Hepatocyte (in vitro differentiated cells): Measurements from ENCODE around the gene G6PC1. TPM values are rescaled to one million over a fixed set of nuclear protein-coding genes. Genes with fewer than 3 reads are reported as not detected.
A peak's percentile ranks its signal among the peaks of the same experiment; 100 is the strongest.

Experiments
- DNase-seq: peaks from one replicate; pipeline ENCODE4 v3.0.0-alpha.2; 2016; ENCODE audit warnings: low spot score
- H2AFZ ChIP-seq: fragments of 200-600 bp; sonication (generic); 2 replicates; pipeline ENCODE4 v1.6.0; 2016; ENCODE audit warnings: antibody characterized with exemption, mild to moderate bottlenecking
- H3K27ac ChIP-seq: fragments of 200-600 bp; sonication (generic); 2 replicates; pipeline ENCODE4 v1.5.1; 2016; ENCODE audit warnings: mild to moderate bottlenecking
- H3K27me3 ChIP-seq: fragments of 200-600 bp; sonication (generic); 2 replicates; pipeline ENCODE4 v1.6.1; 2016
- H3K36me3 ChIP-seq: fragments of 200-600 bp; sonication (generic); replicated peaks from 2 replicates; pipeline ENCODE4 v1.5.1; 2016; ENCODE audit warnings: low read depth; ENCODE audit not compliant: insufficient read depth
- H3K4me1 ChIP-seq: fragments of 200-600 bp; sonication (generic); 2 replicates; pipeline ENCODE4 v1.5.1; 2016; ENCODE audit warnings: mild to moderate bottlenecking, moderate library complexity; ENCODE audit not compliant: insufficient read depth
- H3K4me2 ChIP-seq: fragments of 200-600 bp; sonication (generic); 2 replicates; pipeline ENCODE4 v1.6.0; 2016
- H3K4me3 ChIP-seq: fragments of 200-600 bp; sonication (generic); 2 replicates; pipeline ENCODE4 v1.5.1; 2016; ENCODE audit warnings: mild to moderate bottlenecking
- H3K79me2 ChIP-seq: fragments of 200-600 bp; sonication (generic); 2 replicates; pipeline ENCODE4 v1.6.0; 2017; ENCODE audit warnings: mild to moderate bottlenecking
- H3K9me2 ChIP-seq: fragments of 200-600 bp; sonication (generic); replicated peaks from 2 replicates; pipeline ENCODE4 v1.6.0; 2017; ENCODE audit warnings: mild to moderate bottlenecking; ENCODE audit not compliant: insufficient read depth
- H3K9me3 ChIP-seq: fragments of 200-600 bp; sonication (generic); 2 replicates; pipeline ENCODE4 v1.5.1; 2016; ENCODE audit warnings: low read depth, mild to moderate bottlenecking
- H4K20me1 ChIP-seq: fragments of 200-600 bp; sonication (generic); 2 replicates; pipeline ENCODE4 v1.6.0; 2016; ENCODE audit warnings: mild to moderate bottlenecking; ENCODE audit not compliant: insufficient read depth, poor library complexity, severe bottlenecking
- CTCF ChIP-seq: fragments of 200-600 bp; sonication (generic); IDR thresholded peaks from 2 replicates; pipeline ENCODE4 v1.5.1; 2016; ENCODE audit warnings: antibody characterized with exemption, mild to moderate bottlenecking; ENCODE audit not compliant: poor library complexity
- EZH2 ChIP-seq: fragments of 200-600 bp; sonication (generic); IDR thresholded peaks from 2 replicates; pipeline ENCODE4 v1.6.1; 2016; ENCODE audit warnings: antibody characterized with exemption, mild to moderate bottlenecking, borderline replicate concordance
- EZH2phosphoT487 ChIP-seq: fragments of 200-600 bp; sonication (generic); IDR thresholded peaks from one replicate; pipeline ENCODE4 v1.6.1; 2018; ENCODE audit warnings: antibody characterized with exemption, mild to moderate bottlenecking, low read depth, moderate library complexity; ENCODE audit not compliant: unreplicated experiment, severe bottlenecking
- WGBS: methylation state at CpG from one replicate; pipeline ENCODE4 v1.1.6; 2016; ENCODE audit warnings: low lambda C conversion rate; ENCODE audit errors: missing lambda C conversion rate; 5-methylcytosine and 5-hydroxymethylcytosine counted together
- polyA plus RNA-seq: library from polyadenylated mRNA; unstranded; fragments of >200 nt; fragmentation: Nextera tagmentation; extraction: Ambion mirVana; gene quantifications from 2 replicates; pipeline ENCODE4 v1.2.1, GENCODE V29; 2016
- total RNA-seq: library from RNA; depleted of rRNA; stranded (reverse); fragments of >200 nt; gene quantifications from 2 replicates; pipeline ENCODE4 v1.2.3, GENCODE V29; 2014

Gene G6PC1
- total and polyA plus RNA-seq, 2 experiments from 2014 or later, result 18.2 to 24.2 TPM

DNA sequence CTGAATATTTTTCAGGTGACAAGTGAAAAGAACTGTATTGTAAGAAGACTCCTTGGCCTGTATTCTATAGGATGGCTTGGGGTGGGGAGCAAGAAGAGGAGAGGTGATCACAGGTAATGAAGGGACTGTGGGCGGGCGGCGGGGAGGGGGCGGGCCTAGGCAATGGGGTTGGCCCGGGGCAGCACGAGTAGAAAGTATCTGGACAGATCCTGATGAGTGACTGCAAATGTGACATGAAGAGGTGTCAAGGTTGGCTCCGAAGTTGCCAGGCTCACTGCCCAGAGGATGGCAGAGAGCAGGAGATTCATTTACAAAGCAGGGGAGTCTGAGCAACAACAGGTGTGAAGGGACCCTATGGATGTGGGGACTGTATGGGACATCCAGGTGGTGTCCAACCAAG is 10.8 kb upstream of the G6PC1 start:
- Histone ChIP-seq H3K79me2 (no peaks in the 10 kb centered on the region), H3K27ac (no peak overlapping the region), H3K9me2 (no peaks in the 10 kb centered on the region), H3K36me3 (no peaks in the 10 kb centered on the region), H3K9me3 (no peaks in the 10 kb centered on the region), H3K4me2 (no peak overlapping the region), H4K20me1 (no peaks in the 10 kb centered on the region), H2AFZ (no peak overlapping the region), H3K27me3 (no peaks in the 10 kb centered on the region), H3K4me1 (peaks cover 21% of the 10 kb centered on the region), H3K4me3 (no peak overlapping the region)
- WGBS, result 92% methylated on average over 7 of the region's 7 CpGs
- TF ChIP-seq EZH2, result no peak
- no peak for TF ChIP-seq CTCF
- TF ChIP-seq EZH2phosphoT487, result no peak
- no peak for DNase-seq

- H3K9me3 ChIP-seq, result no peaks in the 10 kb centered on the region
- H2AFZ ChIP-seq, result no peak overlapping the region
- no peaks in the 10 kb centered on the region for H3K36me3 ChIP-seq
- no peak overlapping the region for H3K4me3 ChIP-seq
- 38% methylated on average over 10 of the region's 10 CpGs for WGBS
- no peaks in the 10 kb centered on the region for H3K9me2 ChIP-seq
- no peaks in the 10 kb centered on the region for H4K20me1 ChIP-seq
- DNase-seq, result peak; percentile 50
- H3K4me1 ChIP-seq, result peaks cover 21% of the 10 kb centered on the region
- no peak overlapping the region for H3K4me2 ChIP-seq
- H3K27me3 ChIP-seq, result no peaks in the 10 kb centered on the region
- H3K79me2 ChIP-seq, result no peaks in the 10 kb centered on the region
- peak overlapping the region; percentile 4 for H3K27ac ChIP-seq
- TF ChIP-seq EZH2phosphoT487 (no peak), CTCF (no peak), EZH2 (no peak)
Observed at GRCh38 chr17:42891539-42892152, 9.0 kb upstream of the G6PC1 start.

- 76% methylated on average over 4 of the region's 4 CpGs for WGBS
- Histone ChIP-seq H3K27ac (no peak overlapping the region), H4K20me1 (no peaks in the 10 kb centered on the region), H3K27me3 (no peaks in the 10 kb centered on the region), H3K4me1 (peaks cover 21% of the 10 kb centered on the region), H3K4me3 (no peak overlapping the region), H3K9me2 (no peaks in the 10 kb centered on the region), H3K36me3 (no peaks in the 10 kb centered on the region), H3K9me3 (no peaks in the 10 kb centered on the region), H3K79me2 (no peaks in the 10 kb centered on the region), H2AFZ (no peak overlapping the region), H3K4me2 (no peak overlapping the region)
- no peak for DNase-seq
- no peak for TF ChIP-seq CTCF
- no peak for TF ChIP-seq EZH2
- no peak for TF ChIP-seq EZH2phosphoT487
Observed at GRCh38 chr17:42893359-42893758, 7.2 kb upstream of the G6PC1 start.
